ENCODE results near the gene STPG3. TPM values are rescaled to one million over a fixed set of nuclear protein-coding genes. Genes with fewer than 3 reads are reported as not detected.

The STPG3 gene
- total and polyA plus RNA-seq, 2 of the 13 experiments (the other 11 are each of a cell fraction or from before 2014, with no cell fraction given) = not detected

- TF ChIP-seq FOXP1 (IDR thresholded peaks at IDR 0.05) (no peak), FOXP1 (CRISPR knock-in tag; IDR thresholded peaks at IDR 0.05) (peak; percentile 20), ZNF670 (CRISPR knock-in tag; IDR thresholded peaks at IDR 0.05; ENCODE audit: borderline replicate concordance) (no peak; the same call in 1 of the 2 replicates), GABPB1 (CRISPR knock-in tag; IDR thresholded peaks at IDR 0.05) (peak; percentile 91), PLSCR1 (CRISPR knock-in tag; IDR thresholded peaks at IDR 0.05; ENCODE audit: borderline replicate concordance) (no peak), ZNF432 (CRISPR knock-in tag; IDR thresholded peaks at IDR 0.05; ENCODE audit: borderline replicate concordance) (no peak), ZNF549 (CRISPR knock-in tag; IDR thresholded peaks at IDR 0.05) (no peak), ZNF605 (CRISPR knock-in tag; IDR thresholded peaks at IDR 0.05) (peak; percentile 80), ZNF33A (CRISPR knock-in tag; IDR thresholded peaks at IDR 0.05; ENCODE audit: borderline replicate concordance) (no peak), CCDC6 (CRISPR knock-in tag; IDR thresholded peaks at IDR 0.05) (no peak), RFXAP (CRISPR knock-in tag; IDR thresholded peaks at IDR 0.05; ENCODE audit: borderline replicate concordance) (no peak), TFDP1 (CRISPR knock-in tag; IDR thresholded peaks at IDR 0.05; ENCODE audit: borderline replicate concordance) (peak; percentile 73; the same call in 1 of the 2 replicates), SIX1 (CRISPR knock-in tag; IDR thresholded peaks at IDR 0.05; ENCODE audit: borderline replicate concordance) (no peak), BATF2 (CRISPR knock-in tag; IDR thresholded peaks at IDR 0.05) (no peak), IKZF4 (CRISPR knock-in tag; IDR thresholded peaks at IDR 0.05; ENCODE audit: borderline replicate concordance, low read depth, not compliant biosample characterization) (peak; percentile 63), CREM (IDR thresholded peaks at IDR 0.05) (0 out of 2 replicates have a peak, but pooled peaks have one; percentile 26), CREM (CRISPR knock-in tag; IDR thresholded peaks at IDR 0.05) (no peak), ZNF530 (CRISPR knock-in tag; IDR thresholded peaks at IDR 0.05; ENCODE audit: low read depth) (no peak), ZNF556 (CRISPR knock-in tag; IDR thresholded peaks at IDR 0.05; ENCODE audit: borderline replicate concordance) (no peak; the same call in 1 of the 2 replicates), MTA1 (CRISPR knock-in tag; IDR thresholded peaks at IDR 0.05; ENCODE audit: borderline replicate concordance) (peak; percentile 41; the same call in 1 of the 2 replicates)
- TF ChIP-seq, protein P1, sequence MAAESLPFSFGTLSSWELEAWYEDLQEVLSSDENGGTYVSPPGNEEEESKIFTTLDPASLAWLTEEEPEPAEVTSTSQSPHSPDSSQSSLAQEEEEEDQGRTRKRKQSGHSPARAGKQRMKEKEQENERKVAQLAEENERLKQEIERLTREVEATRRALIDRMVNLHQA (CRISPR knock-in tag; IDR thresholded peaks at IDR 0.05) = no peak
- TF ChIP-seq, protein P2, sequence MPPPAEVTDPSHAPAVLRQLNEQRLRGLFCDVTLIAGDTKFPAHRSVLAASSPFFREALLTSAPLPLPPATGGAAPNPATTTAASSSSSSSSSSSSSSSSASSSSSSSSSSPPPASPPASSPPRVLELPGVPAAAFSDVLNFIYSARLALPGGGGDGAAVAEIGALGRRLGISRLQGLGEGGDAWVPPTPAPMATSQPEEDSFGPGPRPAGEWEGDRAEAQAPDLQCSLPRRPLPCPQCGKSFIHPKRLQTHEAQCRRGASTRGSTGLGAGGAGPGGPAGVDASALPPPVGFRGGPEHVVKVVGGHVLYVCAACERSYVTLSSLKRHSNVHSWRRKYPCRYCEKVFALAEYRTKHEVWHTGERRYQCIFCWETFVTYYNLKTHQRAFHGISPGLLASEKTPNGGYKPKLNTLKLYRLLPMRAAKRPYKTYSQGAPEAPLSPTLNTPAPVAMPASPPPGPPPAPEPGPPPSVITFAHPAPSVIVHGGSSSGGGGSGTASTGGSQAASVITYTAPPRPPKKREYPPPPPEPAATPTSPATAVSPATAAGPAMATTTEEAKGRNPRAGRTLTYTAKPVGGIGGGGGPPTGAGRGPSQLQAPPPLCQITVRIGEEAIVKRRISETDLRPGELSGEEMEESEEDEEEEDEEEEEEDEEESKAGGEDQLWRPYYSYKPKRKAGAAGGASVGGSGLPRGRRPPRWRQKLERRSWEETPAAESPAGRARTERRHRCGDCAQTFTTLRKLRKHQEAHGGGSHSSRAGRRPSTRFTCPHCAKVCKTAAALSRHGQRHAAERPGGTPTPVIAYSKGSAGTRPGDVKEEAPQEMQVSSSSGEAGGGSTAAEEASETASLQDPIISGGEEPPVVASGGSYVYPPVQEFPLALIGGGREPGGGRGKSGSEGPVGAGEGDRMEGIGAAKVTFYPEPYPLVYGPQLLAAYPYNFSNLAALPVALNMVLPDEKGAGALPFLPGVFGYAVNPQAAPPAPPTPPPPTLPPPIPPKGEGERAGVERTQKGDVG (CRISPR knock-in tag; IDR thresholded peaks at IDR 0.05; ENCODE audit: borderline replicate concordance) = no peak; the same call in 1 of the 2 replicates
- TF ChIP-seq, protein P3, sequence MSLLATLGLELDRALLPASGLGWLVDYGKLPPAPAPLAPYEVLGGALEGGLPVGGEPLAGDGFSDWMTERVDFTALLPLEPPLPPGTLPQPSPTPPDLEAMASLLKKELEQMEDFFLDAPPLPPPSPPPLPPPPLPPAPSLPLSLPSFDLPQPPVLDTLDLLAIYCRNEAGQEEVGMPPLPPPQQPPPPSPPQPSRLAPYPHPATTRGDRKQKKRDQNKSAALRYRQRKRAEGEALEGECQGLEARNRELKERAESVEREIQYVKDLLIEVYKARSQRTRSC (CRISPR knock-in tag; IDR thresholded peaks at IDR 0.05; ENCODE audit: low read depth) = no peak
These were observed 26.4 kb downstream of the STPG3 start, which contains the start of gene TOR4A (continued) for GRCh38 chr9:137277329-137278041.

Data from HepG2 (cell line).